Parathyroid adenoma (tissue), 2 donors: ENCODE data around the gene DHRS1.
A peak's percentile ranks its signal among the peaks of the same experiment; 100 is the strongest.

Experiments used
- H2AFZ ChIP-seq: fragments of 300-600 bp; sonication (generic); one replicate; pipeline ENCODE4 v1.7.0; 2017; ENCODE audit warnings: antibody characterized with exemption, mild to moderate bottlenecking
- H3K27ac ChIP-seq: fragments of 300-600 bp; sonication (generic); one replicate; pipeline ENCODE4 v1.7.0; 2017
- H3K27me3 ChIP-seq: fragments of 300-600 bp; sonication (generic); one replicate; pipeline ENCODE4 v1.7.0; 2017; ENCODE audit warnings: low read length; ENCODE audit not compliant: control insufficient read depth, insufficient read depth
- H3K36me3 ChIP-seq: fragments of 300-600 bp; sonication (generic); one replicate; pipeline ENCODE4 v1.7.0; 2017; ENCODE audit warnings: low read length; ENCODE audit not compliant: control insufficient read depth, insufficient read depth
- H3K4me1 ChIP-seq: fragments of 300-600 bp; sonication (generic); one replicate; pipeline ENCODE4 v1.7.0; 2017; ENCODE audit warnings: control low read depth
- H3K4me2 ChIP-seq: fragments of 300-600 bp; sonication (generic); one replicate; pipeline ENCODE4 v1.7.0; 2017; ENCODE audit warnings: low read length
- H3K4me3 ChIP-seq: fragments of 300-600 bp; sonication (generic); one replicate; pipeline ENCODE4 v1.7.0; 2017; ENCODE audit warnings: low read depth, low read length
- H3K79me2 ChIP-seq: fragments of 300-600 bp; sonication (generic); one replicate; pipeline ENCODE4 v1.7.0; 2017; ENCODE audit warnings: control low read depth
- H3K9ac ChIP-seq: fragments of 300-600 bp; sonication (generic); one replicate; pipeline ENCODE4 v1.7.0; 2017; ENCODE audit warnings: mild to moderate bottlenecking
- H3K9me3 ChIP-seq: fragments of 300-600 bp; sonication (generic); one replicate; pipeline ENCODE4 v1.7.0; 2017; ENCODE audit warnings: low read length; ENCODE audit not compliant: control insufficient read depth
- CTCF ChIP-seq: fragments of 300-600 bp; sonication (generic); IDR thresholded peaks from one replicate; pipeline ENCODE4 v1.7.0; 2017; ENCODE audit warnings: antibody characterized with exemption, mild to moderate bottlenecking
- donor health status: primary hyperparathyroidism.

The DHRS1 gene

GRCh38 chr14:24337144-24337823, 37.7 kb upstream of the DHRS1 start:
- TF ChIP-seq CTCF: no peak
- Histone ChIP-seq H3K4me3 (no peak overlapping the region), H3K27me3 (no peaks in the 10 kb centered on the region), H3K9ac (no peak overlapping the region), H3K79me2 (no peaks in the 10 kb centered on the region), H3K4me1 (peaks cover 8% of the 10 kb centered on the region), H3K9me3 (no peaks in the 10 kb centered on the region), H3K27ac (no peak overlapping the region), H2AFZ (no peak overlapping the region), H3K4me2 (no peak overlapping the region), H3K36me3 (no peaks in the 10 kb centered on the region)

DNA sequence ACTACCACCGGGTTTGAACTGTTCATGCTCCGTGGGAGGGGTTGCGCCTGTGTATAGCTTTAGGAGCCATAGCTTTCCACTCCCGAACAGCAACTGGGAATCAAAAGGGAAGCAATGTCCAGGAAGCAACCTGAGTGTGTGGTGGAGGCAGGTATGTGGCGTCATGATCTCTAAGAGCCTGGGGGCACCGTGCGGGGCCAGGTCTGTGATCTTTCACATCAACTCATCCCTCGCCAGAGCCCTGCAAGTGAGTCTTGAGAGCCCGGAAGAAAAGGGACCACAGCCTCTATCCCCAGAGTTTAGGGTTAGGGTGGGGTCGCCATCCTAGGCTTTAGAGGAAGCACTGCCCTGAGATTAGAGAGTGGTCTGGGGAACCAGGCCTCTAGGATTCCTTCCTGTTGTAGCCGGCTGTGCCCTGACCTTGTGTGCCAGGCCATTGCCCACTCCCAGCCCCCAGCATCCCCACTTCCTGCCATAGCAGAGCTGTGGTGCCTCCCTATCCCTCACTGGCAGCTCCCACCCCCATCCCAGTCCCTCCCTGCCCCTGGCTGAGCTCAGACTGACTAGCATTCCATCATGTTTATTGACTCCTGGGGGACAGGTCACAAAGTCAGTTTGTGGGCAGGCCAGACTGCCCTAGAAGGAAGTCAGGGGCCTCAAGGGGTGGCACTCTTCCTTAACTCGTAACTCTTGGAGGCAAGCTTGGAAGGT, 36.0 kb upstream of the DHRS1 start:
- Histone ChIP-seq H3K27ac (peak overlapping the region; percentile 68), H2AFZ (no peak overlapping the region), H3K4me1 (peaks cover 8% of the 10 kb centered on the region), H3K4me2 (no peak overlapping the region), H3K27me3 (no peaks in the 10 kb centered on the region), H3K9ac (no peak overlapping the region), H3K9me3 (no peaks in the 10 kb centered on the region), H3K36me3 (no peaks in the 10 kb centered on the region), H3K4me3 (no peak overlapping the region), H3K79me2 (no peaks in the 10 kb centered on the region)
- TF ChIP-seq CTCF: no peak

DNA sequence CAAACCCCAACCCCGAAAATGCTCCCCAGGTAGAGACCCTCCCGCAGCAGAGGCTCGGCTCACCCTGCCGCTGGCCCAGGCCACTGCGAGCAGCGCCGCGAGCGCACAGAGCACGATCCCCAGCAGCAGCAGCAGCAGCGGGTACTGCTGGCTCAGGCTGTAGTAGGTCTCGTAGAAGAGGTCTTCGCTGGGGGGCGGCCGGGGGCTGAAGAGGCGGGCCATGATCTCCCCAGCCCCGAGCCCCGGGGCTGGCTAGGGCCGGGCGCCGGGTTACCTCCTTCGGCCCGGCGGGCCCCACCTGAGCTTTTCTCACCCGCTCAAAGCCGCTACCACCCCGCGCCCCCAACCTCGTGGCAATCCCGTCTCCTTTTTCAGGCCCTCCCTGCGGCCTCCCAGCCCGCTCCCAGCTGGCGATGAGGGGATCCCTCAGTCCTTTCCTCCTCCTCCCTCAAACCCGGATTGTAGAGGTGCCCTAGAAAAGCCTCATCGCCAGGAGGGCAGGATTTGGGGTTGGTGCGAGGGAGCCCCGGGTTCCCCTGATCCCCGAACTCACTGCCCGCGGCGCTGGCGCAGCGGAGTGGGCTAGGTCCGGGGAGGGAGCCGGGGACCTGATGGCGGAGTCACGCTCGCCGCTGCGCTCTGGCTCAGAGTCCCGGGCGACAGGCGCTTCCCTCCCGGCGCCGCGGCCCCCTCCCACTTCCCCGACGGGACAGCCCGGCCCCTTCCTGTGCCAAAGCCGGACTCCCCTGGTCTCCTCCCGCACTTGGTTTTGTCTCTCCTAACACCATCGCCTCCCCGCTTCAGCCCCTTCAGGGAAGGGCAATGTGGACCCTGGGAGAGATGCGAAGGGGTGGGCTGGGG, 35.1 kb upstream of the DHRS1 start, which contains the start of gene ADCY4:
TSS of gene ADCY4 (minus strand) at position 641 of the 861 bp plus-strand sequence. CDS start at position 222, 419 bp downstream.
- Histone ChIP-seq H3K4me3 (peak within 1 kb of the TSS; percentile 46), H2AFZ (no peak within 1 kb of the TSS), H3K27me3 (no peaks in the 10 kb centered on the region), H3K9ac (no peak within 1 kb of the TSS), H3K4me2 (peak within 1 kb of the TSS; percentile 63), H3K4me1 (peaks cover 8% of the 10 kb centered on the region), H3K79me2 (no peaks in the 10 kb centered on the region), H3K9me3 (no peaks in the 10 kb centered on the region), H3K27ac (peak within 1 kb of the TSS; percentile 68), H3K36me3 (no peaks in the 10 kb centered on the region)
- no peak for TF ChIP-seq CTCF

DNA sequence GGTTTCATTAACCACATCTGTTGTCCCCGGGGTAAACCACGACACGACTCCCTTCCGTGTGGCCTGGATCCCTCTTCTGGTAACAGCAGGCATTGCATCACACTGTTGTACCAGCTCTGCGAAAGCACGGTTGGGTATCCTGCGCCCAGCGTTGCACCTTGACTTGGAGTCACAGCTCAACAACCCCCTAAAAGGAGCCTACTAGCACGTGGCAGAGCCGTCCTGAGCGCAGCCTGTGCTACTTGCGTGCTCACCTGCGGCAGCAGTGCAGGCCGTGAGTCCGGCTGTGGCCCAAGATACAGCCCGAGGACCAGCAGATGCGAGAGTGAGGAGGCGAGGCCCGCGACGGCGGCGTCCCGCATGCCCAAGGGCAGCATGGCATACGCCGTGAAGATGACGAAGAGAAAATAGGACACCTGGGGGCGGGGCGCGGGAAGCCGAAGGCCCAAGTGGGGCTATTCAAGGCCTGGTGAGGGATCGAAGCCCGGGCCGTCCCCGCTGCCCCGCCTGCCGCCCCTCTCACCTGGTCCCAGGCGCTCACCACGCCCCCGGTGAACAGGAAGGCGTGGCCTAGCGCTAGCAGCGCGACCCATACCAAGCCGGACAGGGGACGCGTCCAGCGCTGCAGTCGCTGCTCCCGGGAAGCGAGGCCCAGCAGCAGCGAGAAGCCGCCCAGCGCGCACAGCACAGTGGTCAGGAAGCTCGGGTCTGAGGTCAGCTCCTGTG, 32.9 kb upstream of the DHRS1 start:
- H3K79me2 ChIP-seq: no peaks in the 10 kb centered on the region
- H3K9ac ChIP-seq: no peak overlapping the region
- H3K4me3 ChIP-seq: peak overlapping the region; percentile 38
- no peak overlapping the region for H3K27ac ChIP-seq
- TF ChIP-seq CTCF: peak; percentile 69
- H3K4me2 ChIP-seq: peak overlapping the region; percentile 56
- H3K27me3 ChIP-seq: no peaks in the 10 kb centered on the region
- H3K36me3 ChIP-seq: no peaks in the 10 kb centered on the region
- peaks cover 8% of the 10 kb centered on the region for H3K4me1 ChIP-seq
- no peaks in the 10 kb centered on the region for H3K9me3 ChIP-seq
- H2AFZ ChIP-seq: peak overlapping the region; percentile 64
